Spleen (tissue), 7 donors: ENCODE data around the gene FLRT1.

Experiments
- POLR2A ChIP-seq, 3 donors: fragments of 450-650 bp; IDR thresholded peaks; one replicate each; pipeline ENCODE4 v1.5.1; 2017; ENCODE audit warnings: antibody characterized with exemption in 3 of 3, mild to moderate bottlenecking in 1 of 3
- POLR2AphosphoS5 ChIP-seq, 3 donors: sonication (generic); formaldehyde crosslinking; IDR thresholded peaks; one replicate each; pipeline ENCODE4 v1.5.1; 2017; ENCODE audit warnings: antibody characterized with exemption in 3 of 3
- TF ChIP-seq, protein P1 (sequence below), 11 experiments: fragments of 200-600 bp in 7 of 11; fragments of 450-650 bp in 4 of 11; sonication (generic) in 4 of 11; IDR thresholded peaks in 8 of 11; conservative IDR thresholded peaks in 3 of 11; 1 replicate in 7 of 11; 2 replicates in 4 of 11; pipeline versions ENCODE4 v1.4.0 to v1.8.0; 2016 to 2021; ENCODE audit warnings: antibody characterized with exemption in 11 of 11, inconsistent platforms in 4 of 11, mild to moderate bottlenecking in 1 of 11
- donor health status: DM: no; HTN: no; CAD: no; lungs with moderate emphysema.
- donor health status: DM: no; HTN: no; CAD: no.
- donor health status: DM: no; HTN: no; CAD: no.

DNA sequence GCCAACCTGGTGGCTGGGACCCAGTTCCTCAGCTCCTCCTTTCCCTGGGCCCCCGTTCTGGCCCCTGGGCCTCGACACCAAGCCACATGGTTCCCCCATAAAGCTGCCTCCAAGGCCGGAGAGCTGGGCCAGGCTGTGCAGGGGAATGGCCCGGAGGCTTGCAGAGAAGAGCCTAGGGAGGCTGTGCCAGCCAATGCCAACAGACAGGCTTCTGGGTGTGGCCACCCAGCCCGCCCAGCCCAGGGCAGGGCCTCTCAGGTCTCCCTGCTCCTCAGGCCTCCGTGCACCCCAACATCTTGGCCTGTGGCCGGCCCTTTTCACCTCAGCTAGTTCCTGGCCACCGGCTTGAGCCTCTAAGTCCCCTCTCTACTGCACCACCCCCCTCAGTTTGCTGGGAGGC is 17.4 kb upstream of the FLRT1 start:
- TF ChIP-seq, protein P1, sequence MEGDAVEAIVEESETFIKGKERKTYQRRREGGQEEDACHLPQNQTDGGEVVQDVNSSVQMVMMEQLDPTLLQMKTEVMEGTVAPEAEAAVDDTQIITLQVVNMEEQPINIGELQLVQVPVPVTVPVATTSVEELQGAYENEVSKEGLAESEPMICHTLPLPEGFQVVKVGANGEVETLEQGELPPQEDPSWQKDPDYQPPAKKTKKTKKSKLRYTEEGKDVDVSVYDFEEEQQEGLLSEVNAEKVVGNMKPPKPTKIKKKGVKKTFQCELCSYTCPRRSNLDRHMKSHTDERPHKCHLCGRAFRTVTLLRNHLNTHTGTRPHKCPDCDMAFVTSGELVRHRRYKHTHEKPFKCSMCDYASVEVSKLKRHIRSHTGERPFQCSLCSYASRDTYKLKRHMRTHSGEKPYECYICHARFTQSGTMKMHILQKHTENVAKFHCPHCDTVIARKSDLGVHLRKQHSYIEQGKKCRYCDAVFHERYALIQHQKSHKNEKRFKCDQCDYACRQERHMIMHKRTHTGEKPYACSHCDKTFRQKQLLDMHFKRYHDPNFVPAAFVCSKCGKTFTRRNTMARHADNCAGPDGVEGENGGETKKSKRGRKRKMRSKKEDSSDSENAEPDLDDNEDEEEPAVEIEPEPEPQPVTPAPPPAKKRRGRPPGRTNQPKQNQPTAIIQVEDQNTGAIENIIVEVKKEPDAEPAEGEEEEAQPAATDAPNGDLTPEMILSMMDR (IDR thresholded peaks at IDR 0.05 in 8 of 11, conservative IDR thresholded peaks at IDR 0.05 in 3 of 11), result no peak
- TF ChIP-seq POLR2AphosphoS5 (IDR thresholded peaks at IDR 0.05) (no peak), POLR2A (IDR thresholded peaks at IDR 0.05) (no peak)
